GM19240 (cell line): ENCODE measurements around the gene ACTG2.
"Not testable (repeated sequence)": the region's sequence is repeated elsewhere in the genome, so short reads cannot be mapped to it uniquely, and the experiment has no call there.

ENCODE experiments used
- DNase-seq: peaks from one replicate; pipeline ENCODE4 v3.0.0; 2011; ENCODE audit warnings: low spot score; ENCODE audit not compliant: insufficient read length

Gene ACTG2

GRCh38 chr2:73891276-73891901, 1.4 kb upstream of the ACTG2 start:
- DNase-seq, result no peak

GRCh38 chr2:73893764-73894474, 1.1 kb downstream of the ACTG2 start:
- no peak for DNase-seq

GRCh38 chr2:73894475-73894850, 1.7 kb downstream of the ACTG2 start:
- no peak for DNase-seq

GRCh38 chr2:73894877-73895276, 2.1 kb downstream of the ACTG2 start:
- DNase-seq, result no peak

GRCh38 chr2:73895473-73895872, 2.7 kb downstream of the ACTG2 start:
- no peak for DNase-seq

- DNase-seq, result no peak
Observed at GRCh38 chr2:73896362-73897239, 3.8 kb downstream of the ACTG2 start.

GRCh38 chr2:73897240-73897583, 4.4 kb downstream of the ACTG2 start:
- DNase-seq, result no peak

- DNase-seq, result no peak
Observed at GRCh38 chr2:73897934-73898333, 5.1 kb downstream of the ACTG2 start.

- no peak for DNase-seq
Observed at GRCh38 chr2:73899801-73900336, 7.1 kb downstream of the ACTG2 start.

- no peak for DNase-seq
Observed at GRCh38 chr2:73901143-73901542, 8.3 kb downstream of the ACTG2 start.

- no peak for DNase-seq
Observed at GRCh38 chr2:73902284-73902683, 9.5 kb downstream of the ACTG2 start.

- no peak for DNase-seq
Observed at GRCh38 chr2:73903313-73903712, 10.5 kb downstream of the ACTG2 start.

GRCh38 chr2:73903949-73904613, 11.3 kb downstream of the ACTG2 start:
- DNase-seq, result not testable (repeated sequence)

- DNase-seq, result no peak
Observed at GRCh38 chr2:73904952-73905351, 12.1 kb downstream of the ACTG2 start.

GRCh38 chr2:73906847-73907505, 14.2 kb downstream of the ACTG2 start:
- DNase-seq, result no peak

- DNase-seq, result peak; percentile 35
Observed at GRCh38 chr2:73907840-73908452, 15.1 kb downstream of the ACTG2 start.

GRCh38 chr2:73908689-73909652, 16.2 kb downstream of the ACTG2 start:
- DNase-seq, result no peak

GRCh38 chr2:73910873-73911547, 18.2 kb downstream of the ACTG2 start:
- no peak for DNase-seq
